Astrocyte (in vitro differentiated cells and primary cell): ENCODE data around the gene CACNA1B. TPM values are rescaled to one million over a fixed set of nuclear protein-coding genes. Genes with fewer than 3 reads are reported as not detected.
"Not testable (repeated sequence)": the region's sequence is repeated elsewhere in the genome, so short reads cannot be mapped to it uniquely, and the experiment has no call there.

Source experiments
- DNase-seq: peaks from one replicate; pipeline ENCODE4 v3.0.0-alpha.2; 2010; ENCODE audit warnings: low read depth
- FAIRE-seq: peaks from 2 replicates; lab custom pipeline; 2011; peaks lifted over from hg19 to GRCh38; lab: Jason Lieb, UNC
- H2AFZ ChIP-seq: 2 replicates; pipeline ENCODE4 v1.6.0; 2012; ENCODE audit warnings: low read depth, low read length, inconsistent platforms
- H3K27ac ChIP-seq: 2 replicates; pipeline ENCODE4 v1.5.1; 2011; ENCODE audit warnings: low read depth, low read length, inconsistent platforms
- H3K27me3 ChIP-seq: 2 replicates; pipeline ENCODE4 v1.6.0; 2011; ENCODE audit warnings: low read length, inconsistent platforms; ENCODE audit not compliant: insufficient read depth
- H3K36me3 ChIP-seq: 2 replicates; pipeline ENCODE4 v1.5.1; 2011; ENCODE audit warnings: low read length, inconsistent platforms; ENCODE audit not compliant: insufficient read depth
- H3K4me1 ChIP-seq: 2 replicates; pipeline ENCODE4 v1.5.1; 2011; ENCODE audit warnings: low read length, inconsistent platforms; ENCODE audit not compliant: insufficient read depth
- H3K4me2 ChIP-seq: 2 replicates; pipeline ENCODE4 v1.6.0; 2012; ENCODE audit warnings: low read length, inconsistent platforms
- H3K4me3 ChIP-seq: 2 replicates; pipeline ENCODE4 v1.5.1; 2011; ENCODE audit warnings: low read depth, mild to moderate bottlenecking, low read length, inconsistent platforms; ENCODE audit not compliant: insufficient read depth
- H3K79me2 ChIP-seq: 2 replicates; pipeline ENCODE4 v1.6.0; 2012; ENCODE audit warnings: mild to moderate bottlenecking, low read length, inconsistent platforms; ENCODE audit not compliant: insufficient read depth
- H3K9ac ChIP-seq: 2 replicates; pipeline ENCODE4 v1.6.0; 2012; ENCODE audit warnings: mild to moderate bottlenecking, low read length, inconsistent platforms
- H3K9me3 ChIP-seq: 2 replicates; pipeline ENCODE4 v1.5.1; 2012; ENCODE audit warnings: low read depth, mild to moderate bottlenecking, low read length, inconsistent platforms; ENCODE audit not compliant: insufficient read depth
- H4K20me1 ChIP-seq: 2 replicates; pipeline ENCODE4 v1.6.0; 2012; ENCODE audit warnings: low read length, inconsistent platforms; ENCODE audit not compliant: insufficient read depth
- H3K27ac Mint-ChIP-seq: one replicate; pipeline ENCODE4 v1.8.0; 2021; ENCODE audit warnings: mild to moderate bottlenecking, mixed read lengths; ENCODE audit not compliant: unreplicated experiment
- H3K27me3 Mint-ChIP-seq: one replicate; pipeline ENCODE4 v1.8.0; 2021; ENCODE audit warnings: low read depth, mixed read lengths; ENCODE audit not compliant: unreplicated experiment
- H3K36me3 Mint-ChIP-seq: one replicate; pipeline ENCODE4 v1.8.0; 2021; ENCODE audit warnings: low read depth, mixed read lengths; ENCODE audit not compliant: unreplicated experiment
- H3K4me1 Mint-ChIP-seq: one replicate; pipeline ENCODE4 v1.8.0; 2021; ENCODE audit warnings: low read depth, mixed read lengths; ENCODE audit not compliant: unreplicated experiment
- H3K4me3 Mint-ChIP-seq: one replicate; pipeline ENCODE4 v1.8.0; 2021; ENCODE audit warnings: mild to moderate bottlenecking, moderate library complexity, mixed read lengths; ENCODE audit not compliant: unreplicated experiment
- H3K9me3 Mint-ChIP-seq: one replicate; pipeline ENCODE4 v1.8.0; 2021; ENCODE audit warnings: mild to moderate bottlenecking, mixed read lengths; ENCODE audit not compliant: unreplicated experiment
- total RNA-seq: library from RNA; stranded (reverse); gene quantifications from 2 replicates; pipeline ENCODE4 v1.2.1, GENCODE V29; 2021

Gene CACNA1B
- total RNA-seq, 1 donor from 2014 or later: 3.1 TPM

GRCh38 chr9:138140980-138141379, 263.4 kb downstream of the CACNA1B start:
- not testable (repeated sequence) for H3K27me3 ChIP-seq, H3K9me3 Mint-ChIP-seq, H4K20me1 ChIP-seq, FAIRE-seq, H3K9ac ChIP-seq, H3K4me3 ChIP-seq, H3K27ac Mint-ChIP-seq, H2AFZ ChIP-seq, H3K36me3 Mint-ChIP-seq, H3K36me3 ChIP-seq, H3K4me2 ChIP-seq, H3K4me1 Mint-ChIP-seq, H3K27ac ChIP-seq, H3K79me2 ChIP-seq, DNase-seq, H3K4me3 Mint-ChIP-seq, H3K4me1 ChIP-seq, H3K9me3 ChIP-seq
- H3K27me3 Mint-ChIP-seq: peaks cover 13% of the 10 kb centered on the region

DNA sequence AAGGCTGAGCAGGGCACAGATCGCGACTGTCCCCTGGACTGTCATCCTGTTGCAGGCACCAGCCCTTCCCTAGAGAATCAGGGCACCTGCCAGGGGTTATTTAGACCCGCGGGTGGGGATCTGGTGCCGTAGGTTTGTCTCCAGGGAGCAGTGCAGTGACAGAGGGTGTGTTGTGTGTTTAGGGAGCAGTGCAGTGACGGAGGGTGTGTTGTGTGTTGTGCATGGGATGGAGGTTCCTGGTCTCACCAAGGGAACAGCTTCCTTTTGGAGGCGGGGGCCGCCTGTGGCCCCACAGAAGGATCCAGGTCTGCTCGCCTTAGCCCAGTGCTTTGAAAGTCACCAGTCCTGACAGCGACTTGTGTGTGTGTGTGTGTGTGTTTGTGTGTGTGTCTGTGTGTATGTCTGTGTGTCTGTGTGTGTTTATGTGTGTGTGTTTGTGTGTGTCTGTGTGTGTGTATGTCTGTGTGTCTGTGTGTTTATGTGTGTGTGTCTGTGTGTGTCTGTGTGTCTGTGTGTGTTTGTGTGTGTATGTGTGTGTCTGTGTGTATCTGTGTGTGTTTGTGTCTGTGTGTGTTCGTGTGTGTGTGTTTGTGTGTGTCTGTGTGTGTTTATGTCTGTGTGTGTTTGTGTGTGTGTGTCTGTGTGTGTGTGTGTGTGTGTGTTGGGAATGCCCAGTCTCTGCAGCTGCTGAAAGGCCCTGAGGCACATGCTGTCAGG, 265.1 kb downstream of the CACNA1B start:
- H4K20me1 ChIP-seq, H2AFZ ChIP-seq, H3K4me3 ChIP-seq, H3K9ac ChIP-seq, H3K4me1 ChIP-seq, DNase-seq, H3K4me1 Mint-ChIP-seq, H3K36me3 ChIP-seq, FAIRE-seq, H3K27ac Mint-ChIP-seq, H3K27ac ChIP-seq, H3K27me3 ChIP-seq, H3K36me3 Mint-ChIP-seq, H3K27me3 Mint-ChIP-seq, H3K9me3 Mint-ChIP-seq, H3K4me2 ChIP-seq, H3K9me3 ChIP-seq, H3K79me2 ChIP-seq, H3K4me3 Mint-ChIP-seq: not testable (repeated sequence)

- H3K4me3 Mint-ChIP-seq, H4K20me1 ChIP-seq, H3K36me3 ChIP-seq, H3K9ac ChIP-seq, H3K36me3 Mint-ChIP-seq, H3K4me3 ChIP-seq, H3K27ac Mint-ChIP-seq, FAIRE-seq, H3K9me3 ChIP-seq, H3K27me3 ChIP-seq, H3K27me3 Mint-ChIP-seq, H3K79me2 ChIP-seq, H3K27ac ChIP-seq, H3K4me1 Mint-ChIP-seq, H3K4me2 ChIP-seq, DNase-seq, H2AFZ ChIP-seq, H3K4me1 ChIP-seq, H3K9me3 Mint-ChIP-seq: not testable (repeated sequence)
These were observed 265.9 kb downstream of the CACNA1B start for GRCh38 chr9:138143491-138143890.

GRCh38 chr9:138147556-138147955, 270.0 kb downstream of the CACNA1B start:
- H3K36me3 ChIP-seq, H3K27me3 Mint-ChIP-seq, H3K9me3 Mint-ChIP-seq, H3K4me1 Mint-ChIP-seq, H3K27me3 ChIP-seq, FAIRE-seq, H3K36me3 Mint-ChIP-seq, H2AFZ ChIP-seq, H3K4me2 ChIP-seq, H4K20me1 ChIP-seq, DNase-seq, H3K27ac ChIP-seq, H3K9me3 ChIP-seq, H3K27ac Mint-ChIP-seq, H3K4me3 ChIP-seq, H3K4me1 ChIP-seq, H3K9ac ChIP-seq, H3K79me2 ChIP-seq, H3K4me3 Mint-ChIP-seq: not testable (repeated sequence)

- not testable (repeated sequence) for H3K4me1 Mint-ChIP-seq, H3K9me3 Mint-ChIP-seq, H3K27me3 ChIP-seq, H3K27me3 Mint-ChIP-seq, FAIRE-seq, H3K79me2 ChIP-seq, DNase-seq, H3K27ac ChIP-seq, H3K36me3 ChIP-seq, H3K36me3 Mint-ChIP-seq, H4K20me1 ChIP-seq, H3K4me1 ChIP-seq, H3K9me3 ChIP-seq, H3K27ac Mint-ChIP-seq, H3K9ac ChIP-seq
- peak overlapping the region; percentile 87 for H3K4me3 Mint-ChIP-seq
- H3K4me3 ChIP-seq: peak overlapping the region; percentile 24
- peak overlapping the region; percentile 47 for H2AFZ ChIP-seq
- peak overlapping the region; percentile 69 for H3K4me2 ChIP-seq
These were observed 272.4 kb downstream of the CACNA1B start for GRCh38 chr9:138149672-138150656.
